GM18508 (cell line): ENCODE measurements around the gene TMEM97.

ENCODE experiments used
- ATAC-seq: cut with Tn5 transposase; IDR thresholded peaks from one replicate; pipeline ENCODE4 v1.9.1; 2021; ENCODE audit warnings: moderate number of reproducible peaks; ENCODE audit not compliant: insufficient read depth, unreplicated experiment

TMEM97 gene

GRCh38 chr17:28315846-28316705, 2.9 kb upstream of the TMEM97 start:
- no peak for ATAC-seq

DNA sequence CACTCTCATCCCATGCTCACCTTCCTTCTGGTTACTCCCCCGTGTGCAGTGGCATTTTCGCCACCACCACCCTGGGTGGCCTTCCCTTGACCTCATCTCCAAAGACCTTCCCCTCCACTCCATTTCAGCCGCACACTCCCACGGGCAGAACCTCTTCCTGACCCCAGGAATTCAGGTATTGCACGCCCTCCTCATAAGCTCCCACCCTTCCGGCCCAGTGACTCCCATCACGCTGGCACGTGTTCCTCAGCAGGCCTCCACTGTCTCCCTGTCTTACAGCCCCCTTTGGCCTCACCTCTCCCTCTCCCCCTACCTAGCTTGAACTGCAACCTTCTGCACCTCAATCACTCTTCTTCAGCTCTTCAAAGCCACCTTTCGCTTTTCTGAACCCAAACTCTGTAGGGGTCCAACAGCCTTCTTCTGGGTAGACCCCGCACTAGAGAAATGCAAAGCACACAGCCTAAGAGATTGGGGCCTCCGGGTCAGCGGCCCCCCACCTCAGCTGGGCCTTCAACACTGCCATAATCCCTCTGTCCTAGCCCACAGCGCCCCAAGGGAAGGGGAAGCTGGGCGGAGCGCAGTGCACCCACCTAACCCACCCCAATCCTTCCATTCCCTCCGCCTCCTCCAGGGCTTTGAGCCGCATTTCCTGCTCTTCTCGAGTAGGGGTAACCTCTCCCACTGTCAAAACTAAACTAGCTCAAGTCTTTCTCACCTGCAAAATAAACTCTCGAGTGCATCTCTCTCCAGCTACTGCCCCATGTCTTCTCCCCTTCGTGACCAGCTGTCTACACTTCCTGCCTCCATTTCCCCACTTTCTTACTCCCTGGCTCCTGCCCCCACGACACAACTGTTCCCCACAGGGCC, 1.7 kb upstream of the TMEM97 start:
- ATAC-seq, result no peak

GRCh38 chr17:28317966-28318758, 838 bp upstream of the TMEM97 start:
- ATAC-seq, result peak; percentile 7

- no peak for ATAC-seq
These were observed 567 bp downstream of the TMEM97 start for GRCh38 chr17:28319598-28319935.

- no peak for ATAC-seq
These were observed 1.4 kb downstream of the TMEM97 start for GRCh38 chr17:28320215-28321061.

- no peak for ATAC-seq
These were observed 5.3 kb downstream of the TMEM97 start for GRCh38 chr17:28324267-28324745.

DNA sequence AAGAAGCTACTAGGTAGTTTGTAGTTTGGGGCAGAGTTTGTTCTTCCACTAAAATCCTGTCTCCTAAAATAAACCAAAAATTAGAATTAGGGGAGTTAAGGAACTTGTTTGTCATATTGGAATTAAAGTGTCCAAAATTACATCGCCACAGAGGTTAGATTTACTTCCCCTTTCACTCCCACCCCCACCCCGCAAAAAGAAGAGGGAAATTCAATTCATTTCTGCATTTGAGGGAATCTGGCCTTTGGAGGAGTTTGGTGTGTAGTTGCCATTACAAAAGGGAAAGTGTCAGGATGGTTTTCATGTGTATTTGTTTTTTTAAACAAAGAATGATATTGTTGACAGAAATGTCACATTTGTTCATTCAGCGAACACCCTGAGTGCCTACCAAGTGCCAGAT, 5.8 kb downstream of the TMEM97 start:
- ATAC-seq, result no peak

- no peak for ATAC-seq
These were observed 6.2 kb downstream of the TMEM97 start for GRCh38 chr17:28325211-28325610.

DNA sequence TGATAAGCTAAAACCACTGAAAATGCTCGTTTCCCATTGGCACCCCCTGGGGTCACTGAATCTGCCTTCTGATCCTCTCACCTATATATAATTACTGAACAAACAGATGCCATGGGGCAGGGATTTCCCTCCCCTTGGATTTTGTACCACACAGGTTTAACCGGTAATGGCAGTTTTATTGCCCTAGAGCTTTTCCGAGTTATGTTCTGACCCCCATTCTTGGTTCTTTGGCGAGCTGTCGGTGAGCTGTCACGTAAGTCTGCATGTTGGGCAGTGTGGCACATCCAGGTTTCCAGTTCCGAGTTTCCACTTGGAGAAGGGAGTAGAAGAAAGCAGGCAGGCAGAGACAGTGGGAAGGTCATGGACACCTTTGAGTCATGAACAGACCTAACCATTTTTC, 7.1 kb downstream of the TMEM97 start:
- no peak for ATAC-seq

DNA sequence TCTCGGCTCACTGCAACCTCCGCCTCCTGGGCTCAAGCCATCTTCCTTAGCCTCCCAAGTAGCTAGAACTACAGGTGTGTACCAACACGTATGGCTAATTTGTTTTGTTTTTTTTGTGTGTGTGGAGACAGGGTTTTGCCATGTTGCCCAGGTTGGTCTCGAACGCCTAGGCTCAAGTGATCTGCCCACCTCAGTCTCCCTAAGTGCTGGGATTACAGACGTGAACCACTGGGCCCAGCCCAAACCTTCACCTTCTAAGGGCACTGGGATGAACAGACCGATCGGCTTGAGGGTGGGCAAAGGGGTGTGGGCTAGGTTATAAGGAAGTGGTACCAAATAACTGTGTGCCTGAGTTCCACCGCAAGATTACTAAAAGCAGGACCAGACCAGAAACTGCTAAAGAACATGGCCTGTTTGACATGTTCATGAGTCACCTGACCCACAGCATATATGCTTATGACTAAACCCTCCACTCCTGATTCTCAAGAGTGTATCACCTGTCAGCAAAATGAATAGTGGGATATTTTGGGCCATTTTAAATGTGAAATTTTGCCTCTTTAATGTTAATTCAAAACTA, 8.1 kb downstream of the TMEM97 start:
- ATAC-seq, result no peak

DNA sequence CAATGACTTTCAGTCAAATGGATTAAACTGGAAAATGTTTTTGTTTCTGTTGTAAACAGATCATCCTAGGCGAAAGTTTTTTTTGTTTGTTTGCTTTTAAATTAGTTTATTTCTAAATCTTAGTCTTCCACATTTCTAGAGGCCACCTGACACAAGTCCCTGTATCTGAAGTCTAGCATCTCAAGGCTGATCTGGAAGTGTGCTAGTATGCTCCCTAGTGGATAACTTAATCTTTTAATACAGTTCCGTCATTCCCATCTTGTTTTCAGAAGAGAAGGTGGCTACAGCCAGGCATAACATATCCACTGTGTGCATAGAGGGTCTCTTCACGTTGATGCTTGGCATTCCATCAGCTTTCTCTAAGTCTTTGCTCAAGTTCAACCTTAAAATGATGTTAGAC, 8.7 kb downstream of the TMEM97 start:
- ATAC-seq, result no peak

GRCh38 chr17:28328325-28328724, 9.3 kb downstream of the TMEM97 start:
- no peak for ATAC-seq

DNA sequence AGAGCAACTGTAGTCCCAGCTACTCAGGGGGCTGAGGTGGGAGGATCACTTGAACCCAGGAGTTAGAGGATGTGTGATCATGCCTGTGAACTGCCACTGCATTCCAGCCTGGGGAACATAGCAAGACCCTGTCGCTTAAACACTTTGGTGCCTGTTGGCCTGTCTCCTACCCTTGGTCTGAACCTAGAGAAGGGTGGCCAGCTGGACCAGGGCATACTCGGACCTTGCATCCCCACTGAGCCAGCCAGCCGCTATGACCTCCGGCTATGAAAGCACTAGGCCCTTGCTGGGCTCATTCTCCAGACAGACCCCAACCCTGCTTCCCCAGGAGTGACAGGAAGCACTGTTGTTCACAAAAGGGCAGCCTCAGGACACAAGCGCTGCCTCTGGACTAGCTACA, 11.7 kb downstream of the TMEM97 start:
- no peak for ATAC-seq

GRCh38 chr17:28331891-28332420, 13.0 kb downstream of the TMEM97 start:
- no peak for ATAC-seq

- no peak for ATAC-seq
These were observed 14.2 kb downstream of the TMEM97 start for GRCh38 chr17:28333083-28333746.

- no peak for ATAC-seq
These were observed 15.2 kb downstream of the TMEM97 start for GRCh38 chr17:28334171-28334570.

DNA sequence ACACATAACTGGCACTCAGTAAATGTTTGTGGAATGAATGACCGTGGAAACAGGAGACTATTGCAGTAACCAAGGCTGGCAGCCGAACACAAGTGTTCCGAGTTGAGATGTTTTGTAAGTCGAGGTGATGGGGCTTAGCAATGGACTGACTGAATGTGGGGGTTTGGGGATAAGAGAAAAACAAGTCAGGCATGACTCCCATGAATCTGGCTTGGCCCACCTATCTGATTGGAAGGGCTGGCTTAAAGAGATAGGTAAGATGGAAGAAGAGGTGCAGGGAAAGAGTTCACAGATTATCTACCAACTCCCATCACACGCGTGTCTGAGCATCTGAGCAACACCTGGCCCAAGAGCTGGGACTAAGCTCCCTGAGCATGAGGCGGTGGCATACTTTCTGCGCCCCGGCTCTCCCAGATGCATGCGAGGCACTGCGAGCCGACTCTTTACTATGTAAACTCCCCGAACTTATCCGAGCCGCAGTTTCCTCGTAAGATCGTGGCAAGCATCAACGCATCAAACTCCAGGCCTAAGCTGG, 15.7 kb downstream of the TMEM97 start:
- no peak for ATAC-seq

DNA sequence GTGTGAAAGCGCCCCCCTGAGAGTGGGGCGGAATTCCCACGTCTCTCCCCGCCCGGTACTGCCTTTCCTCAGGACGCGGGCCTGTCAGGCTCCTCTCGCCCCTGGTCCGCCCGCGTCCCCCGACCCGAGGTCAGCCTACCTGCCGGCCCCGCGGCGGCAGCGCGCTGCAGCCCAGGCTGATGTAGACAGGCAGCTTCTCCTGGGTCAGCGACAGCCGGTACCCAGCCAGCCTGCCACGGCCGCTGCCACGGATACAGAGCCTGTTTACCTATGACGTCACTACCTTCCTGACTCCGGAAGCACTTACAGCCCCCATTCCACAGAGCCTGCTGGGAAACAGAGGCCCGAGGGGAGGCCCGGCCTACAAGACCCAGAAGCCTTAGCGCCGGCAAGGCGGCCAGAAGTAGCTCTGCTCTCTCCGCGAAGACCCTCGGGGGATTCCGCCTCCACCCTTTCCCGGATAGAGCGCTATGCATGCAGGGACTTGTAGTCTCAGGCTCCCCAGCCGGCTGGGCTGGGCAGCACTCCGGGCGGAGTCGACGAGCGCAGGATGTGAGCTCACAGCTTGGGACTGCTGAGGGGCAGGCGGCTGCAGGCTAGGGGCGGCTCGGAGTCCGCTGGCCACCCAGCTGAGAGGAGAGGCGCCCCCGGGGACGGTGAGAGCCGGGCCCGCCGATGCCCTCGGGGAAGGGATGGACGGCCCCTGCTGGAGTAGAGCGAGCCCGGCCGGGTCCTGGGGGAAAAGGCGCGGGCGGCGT, 16.4 kb downstream of the TMEM97 start, which contains the start of the genes IFT20 and TNFAIP1:
TSS of gene IFT20 (minus strand) at position 272 of the 758 bp plus-strand sequence. CDS start 3,487 bp downstream, outside the sequence.
TSS of gene TNFAIP1 (plus strand) at position 561 of the 758 bp plus-strand sequence. CDS start 3,761 bp downstream, outside the sequence.
- ATAC-seq, result peak; percentile 92
